Fibroblast of mammary gland (primary cell): ENCODE results near the gene PRIMPOL.
A peak's percentile ranks its signal among the peaks of the same experiment; 100 is the strongest.

Experiments used
- DNase-seq: peaks from one replicate; pipeline ENCODE4 v3.0.0-alpha.2; 2010; ENCODE audit warnings: low read depth
- H3K4me3 ChIP-seq: 2 replicates; pipeline ENCODE4 v1.5.1; 2011; ENCODE audit warnings: low read depth, mild to moderate bottlenecking, low read length, moderate library complexity; ENCODE audit not compliant: control insufficient read depth
- CTCF ChIP-seq: conservative IDR thresholded peaks from 2 replicates; pipeline ENCODE4 v1.5.1; 2011; ENCODE audit warnings: low read depth, low read length, inconsistent platforms; ENCODE audit not compliant: control insufficient read depth, insufficient read depth

The PRIMPOL gene

DNA sequence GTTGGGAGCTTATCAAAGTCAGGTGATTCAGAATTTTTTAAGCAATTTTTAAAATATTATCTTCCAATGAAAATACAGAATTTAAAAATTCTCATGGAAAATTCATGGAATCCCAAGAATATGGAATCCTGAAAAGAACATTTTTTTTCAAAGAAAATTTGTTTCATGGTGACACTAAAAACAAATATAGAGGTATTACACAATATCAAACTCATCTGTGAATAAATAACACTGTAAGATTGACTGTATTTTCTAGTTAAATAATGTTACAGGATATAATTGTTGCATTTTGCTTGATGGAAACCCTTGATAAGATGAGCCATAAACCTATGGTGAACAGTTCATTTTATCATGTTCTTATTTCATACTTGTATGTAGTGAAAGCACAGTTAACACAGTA lies 11.4 kb downstream of the PRIMPOL start:
- no peak for TF ChIP-seq CTCF
- DNase-seq, result no peak
- H3K4me3 ChIP-seq, result no peak overlapping the region

- DNase-seq, result no peak
- TF ChIP-seq CTCF, result no peak
- no peak overlapping the region for H3K4me3 ChIP-seq
Measured at GRCh38 chr4:184662236-184662635, 12.7 kb downstream of the PRIMPOL start.

- TF ChIP-seq CTCF, result no peak
- DNase-seq, result peak; percentile 35
- no peak overlapping the region for H3K4me3 ChIP-seq
Measured at GRCh38 chr4:184664445-184665210, 15.1 kb downstream of the PRIMPOL start.

DNA sequence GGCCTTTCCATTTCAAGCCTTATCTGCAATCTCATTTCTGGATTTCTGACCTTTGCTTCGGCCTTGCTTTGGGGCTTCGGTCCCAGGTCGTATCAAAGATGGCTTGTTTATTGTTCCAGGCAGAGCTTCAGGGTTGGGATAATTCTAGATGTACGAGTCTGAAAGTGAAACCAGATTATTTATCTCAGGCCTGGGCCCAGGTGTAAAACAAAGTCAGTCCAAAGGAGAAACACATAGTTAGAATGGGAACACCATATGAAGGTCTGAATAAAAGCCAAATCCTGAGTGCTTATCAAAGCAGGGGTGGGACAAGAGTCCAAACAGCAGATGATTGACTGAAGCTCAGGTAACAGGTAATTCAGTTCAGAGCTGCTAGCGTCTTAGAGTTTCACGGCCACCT lies 17.1 kb downstream of the PRIMPOL start:
- no peak overlapping the region for H3K4me3 ChIP-seq
- no peak for DNase-seq
- no peak for TF ChIP-seq CTCF

DNA sequence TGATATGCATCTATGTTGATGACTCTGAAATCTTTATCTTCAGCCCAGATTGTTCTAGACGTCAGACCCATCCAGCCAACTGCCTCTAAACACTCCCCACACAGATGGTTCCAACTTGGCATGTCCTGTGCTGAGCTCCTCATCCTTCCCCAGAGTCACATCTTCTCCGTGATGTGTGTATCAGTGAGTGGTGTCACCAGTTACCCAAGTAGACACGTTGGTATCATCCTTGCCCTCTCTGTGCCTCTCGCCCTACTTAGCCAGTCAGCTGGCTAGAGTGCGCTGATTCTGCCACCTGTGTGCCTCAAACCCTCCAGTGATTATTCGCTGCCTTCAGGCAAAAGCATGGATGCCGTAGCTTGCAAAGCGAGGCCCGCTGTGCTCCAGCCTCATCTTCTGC lies 18.6 kb downstream of the PRIMPOL start:
- no peak for DNase-seq
- H3K4me3 ChIP-seq, result no peak overlapping the region
- TF ChIP-seq CTCF, result no peak

- DNase-seq, result peak; percentile 24
- TF ChIP-seq CTCF, result no peak
- H3K4me3 ChIP-seq, result no peak overlapping the region
Measured at GRCh38 chr4:184668511-184669114, 19.1 kb downstream of the PRIMPOL start.
